ENCODE results near the gene SCYGR7.
"Not testable (repeated sequence)": the region's sequence is repeated elsewhere in the genome, so short reads cannot be mapped to it uniquely, and the experiment has no call there.

SCYGR7 gene, protein sequence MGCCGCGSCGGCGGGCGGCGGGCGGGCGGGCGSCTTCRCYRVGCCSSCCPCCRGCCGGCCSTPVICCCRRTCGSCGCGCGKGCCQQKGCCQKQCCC

DNA sequence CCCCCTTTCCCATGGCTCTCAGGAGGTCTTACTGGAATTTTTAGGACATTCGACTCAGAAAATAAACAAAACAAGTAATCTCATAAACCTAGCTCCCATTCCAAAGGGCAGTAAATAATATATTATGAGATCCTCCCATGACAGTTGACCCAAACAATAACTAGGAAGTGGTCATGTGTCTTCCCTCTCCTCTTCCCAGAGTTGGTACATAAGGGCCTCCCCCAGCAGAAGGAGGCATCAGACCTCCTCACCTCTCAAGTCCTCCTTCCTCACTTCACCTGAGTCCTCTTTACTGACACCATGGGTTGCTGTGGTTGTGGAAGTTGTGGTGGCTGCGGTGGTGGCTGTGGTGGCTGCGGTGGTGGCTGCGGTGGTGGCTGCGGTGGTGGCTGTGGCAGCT lies at the start of gene SCYGR7:
Gene SCYGR7, plus strand, starts transcription at position 301 of the 400 bp plus-strand sequence. Its CDS starts 0 bp downstream, at position 301.
- no peak for DNase-seq (ENCODE audit: low read depth, low spot score)

DNA sequence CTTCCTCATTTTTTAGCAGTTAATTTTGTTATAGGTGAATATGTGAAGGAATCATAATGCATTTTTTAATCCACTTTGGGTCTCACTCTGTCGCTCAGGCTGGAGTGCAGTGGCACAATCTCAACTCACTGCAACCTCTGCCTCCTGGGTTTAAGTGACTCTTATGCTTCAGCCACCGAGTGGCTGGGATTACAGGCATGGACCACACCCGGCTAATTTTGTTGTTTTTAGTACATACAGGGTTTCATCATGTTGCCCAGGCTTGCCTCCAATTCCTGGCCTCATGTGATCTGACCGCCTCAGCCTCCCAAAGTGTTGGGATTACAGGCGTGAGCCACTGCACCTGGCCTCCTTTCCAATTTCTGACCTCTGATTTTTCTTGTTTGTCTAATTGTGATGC lies 43.9 kb upstream of the SCYGR7 start:
- no peak for DNase-seq (ENCODE audit: low read depth, low spot score)

DNA sequence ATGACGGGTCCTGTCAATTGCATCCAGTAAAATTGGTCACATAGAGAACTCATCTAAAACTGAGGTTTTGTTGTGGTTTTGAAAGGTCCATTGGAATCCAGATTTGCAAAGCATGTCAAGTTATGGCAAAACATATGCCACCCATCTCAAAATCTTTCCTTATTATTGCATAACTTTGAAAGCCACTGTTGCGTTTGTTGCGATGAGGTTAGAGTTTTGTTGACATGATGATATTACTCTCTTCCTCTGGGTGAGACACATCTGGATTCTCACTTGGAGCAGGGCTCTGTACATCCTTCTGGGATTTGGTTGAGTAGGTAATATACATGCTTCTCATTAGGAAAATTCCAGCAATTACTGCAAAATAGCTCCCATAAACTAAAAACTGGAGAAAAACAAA lies 40.9 kb upstream of the SCYGR7 start:
- DNase-seq (ENCODE audit: low read depth, low spot score), result no peak

DNA sequence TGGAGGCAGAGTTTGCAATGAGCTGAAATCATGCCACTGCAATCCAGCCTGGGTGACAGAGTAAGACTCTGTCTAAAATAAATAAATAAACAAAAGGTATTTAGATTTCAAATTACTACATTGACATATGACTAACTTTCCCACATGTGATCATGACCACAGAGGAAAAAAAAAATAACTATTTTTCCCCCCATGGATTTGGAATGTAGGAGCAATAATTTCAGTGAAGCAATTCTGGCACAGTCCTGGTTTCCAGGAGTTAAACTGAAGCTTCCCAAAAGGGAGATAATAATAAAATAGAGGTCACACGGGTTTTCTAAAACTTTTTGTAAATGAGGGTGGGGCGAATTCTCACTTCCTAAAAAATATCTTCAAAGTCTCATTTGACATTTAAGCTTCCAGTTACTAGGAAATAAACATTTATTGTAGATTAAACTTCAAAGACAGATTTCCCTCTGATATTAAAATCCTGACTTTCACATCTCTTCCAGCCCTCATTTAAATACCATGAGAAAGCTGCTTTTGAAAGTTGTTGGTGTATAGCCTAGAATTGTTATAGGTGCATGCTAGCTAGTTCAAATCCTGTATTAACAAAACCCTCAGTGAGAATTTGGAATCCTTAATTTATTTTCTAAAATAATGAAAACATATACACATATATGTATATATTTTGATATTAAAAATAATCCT lies 31.0 kb upstream of the SCYGR7 start:
- no peak for DNase-seq (ENCODE audit: low read depth, low spot score)

DNA sequence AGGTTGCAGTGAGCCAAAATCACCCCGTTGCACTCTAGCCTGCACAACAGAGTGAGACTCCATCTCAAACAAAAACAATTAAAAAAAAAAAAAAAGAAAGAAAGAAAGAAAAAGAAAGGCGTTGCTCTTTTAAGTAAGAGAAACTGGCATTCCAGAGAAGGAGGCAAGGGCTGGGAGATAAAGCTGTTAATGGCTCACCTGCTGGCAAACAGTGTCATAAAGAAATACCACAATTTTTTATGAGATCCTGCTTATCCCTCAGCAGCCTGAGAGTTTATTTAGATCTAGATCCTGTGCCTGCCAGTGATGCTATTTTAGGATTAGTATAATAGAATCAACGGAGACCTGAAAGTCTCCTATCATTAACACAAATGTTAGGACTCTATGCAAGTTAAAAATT lies 26.6 kb upstream of the SCYGR7 start:
- no peak for DNase-seq (ENCODE audit: low read depth, low spot score)

DNA sequence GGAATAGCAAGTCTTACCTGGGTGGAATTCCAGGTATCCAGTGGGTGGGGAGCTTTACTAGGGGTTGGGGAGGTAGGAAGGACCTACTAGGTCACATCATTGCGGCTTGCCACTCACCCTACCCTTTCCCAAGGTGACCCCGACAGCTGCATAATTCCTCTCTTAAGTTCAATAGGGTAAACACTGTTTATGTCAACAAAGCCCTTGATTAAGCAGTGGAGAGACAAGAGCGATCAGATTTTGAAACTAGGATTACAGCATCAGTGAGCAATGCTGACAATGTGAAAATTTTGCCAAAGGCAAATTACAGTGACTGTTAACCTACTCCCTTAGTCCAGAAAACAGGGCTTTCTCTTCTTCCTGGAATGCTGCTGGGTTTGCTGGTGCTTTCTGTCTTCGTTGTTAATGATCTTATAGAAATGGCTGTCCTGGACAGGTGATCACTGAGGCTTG lies 24.8 kb upstream of the SCYGR7 start:
- DNase-seq (ENCODE audit: low read depth, low spot score), result peak; percentile 31

DNA sequence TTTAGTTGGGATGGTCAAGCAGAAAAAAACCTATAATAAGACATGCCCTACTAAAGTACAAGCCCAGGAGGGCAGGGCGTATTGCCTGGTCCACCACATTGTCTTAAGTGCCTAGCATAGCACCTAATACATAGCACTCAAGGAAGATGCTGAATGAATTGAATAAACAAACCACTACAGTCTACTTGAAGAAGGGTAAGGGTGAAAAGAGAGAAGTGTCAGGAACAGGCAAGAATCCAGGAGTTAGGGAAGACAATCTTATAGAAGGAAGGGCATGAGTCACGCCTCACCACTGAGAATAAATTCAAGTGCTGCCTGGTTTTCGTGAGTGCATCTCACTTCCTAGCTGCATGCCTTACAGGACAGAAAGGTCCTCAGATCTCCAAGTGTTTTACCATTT lies 24.2 kb upstream of the SCYGR7 start:
- peak; percentile 7 for DNase-seq (ENCODE audit: low read depth, low spot score)

DNA sequence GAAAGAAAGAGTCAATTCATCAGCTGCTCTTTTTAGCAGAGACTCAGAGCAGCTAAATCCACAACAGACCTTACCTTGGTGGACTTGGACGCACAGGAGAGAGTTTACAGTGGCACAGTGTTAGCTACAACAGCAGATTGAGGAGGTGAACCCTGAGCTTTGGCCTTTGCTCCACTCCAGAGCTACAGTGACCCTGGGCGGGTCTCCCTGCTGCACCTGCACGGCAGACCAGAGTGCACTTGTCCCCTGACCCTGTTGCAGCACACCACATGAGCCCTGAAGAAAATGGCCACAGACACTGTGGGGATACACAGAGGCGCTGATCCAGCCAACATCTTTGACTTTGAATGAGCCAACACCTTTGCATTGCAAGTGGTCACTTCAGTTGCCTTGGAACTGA lies 21.3 kb upstream of the SCYGR7 start:
- no peak for DNase-seq (ENCODE audit: low read depth, low spot score)

DNA sequence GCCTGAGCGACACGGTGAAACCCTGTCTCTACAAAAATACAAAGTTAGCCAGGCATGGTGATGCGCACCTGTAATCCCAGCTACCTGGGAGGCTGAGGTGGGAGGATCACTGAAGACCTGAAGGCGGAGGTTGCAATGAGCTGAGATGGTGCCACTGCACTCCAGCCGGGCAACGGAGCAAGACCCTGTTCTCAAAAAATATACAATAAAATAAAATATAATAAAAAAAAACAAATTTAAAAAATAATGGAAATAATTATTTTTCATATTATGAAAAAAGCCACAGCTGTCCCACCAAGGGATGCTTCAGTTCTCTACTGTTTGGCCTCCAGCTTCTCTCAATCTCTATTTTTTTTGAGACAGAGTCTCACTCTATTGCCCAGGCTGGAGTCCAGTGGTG lies 20.7 kb upstream of the SCYGR7 start:
- no peak for DNase-seq (ENCODE audit: low read depth, low spot score)

DNA sequence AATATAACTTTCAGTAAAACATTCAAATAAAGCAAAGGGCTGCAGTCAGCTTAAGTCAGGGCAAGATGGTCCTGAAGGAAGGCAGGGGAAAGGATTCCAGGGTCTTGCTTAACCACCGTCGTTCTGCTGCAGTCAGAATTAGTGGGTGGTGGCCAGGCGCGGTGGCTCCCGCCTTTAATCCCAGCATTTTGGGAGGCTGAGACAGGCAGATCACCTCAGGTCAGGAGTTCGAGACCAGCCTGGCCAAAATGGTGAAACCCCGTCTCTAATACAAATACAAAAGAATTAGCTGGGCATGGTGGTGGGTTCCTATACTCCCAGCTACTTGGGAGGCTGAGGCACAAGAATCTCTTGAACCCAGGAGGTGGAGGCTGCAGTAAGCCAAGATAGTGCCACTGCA lies 17.1 kb upstream of the SCYGR7 start:
- DNase-seq (ENCODE audit: low read depth, low spot score), result no peak

DNA sequence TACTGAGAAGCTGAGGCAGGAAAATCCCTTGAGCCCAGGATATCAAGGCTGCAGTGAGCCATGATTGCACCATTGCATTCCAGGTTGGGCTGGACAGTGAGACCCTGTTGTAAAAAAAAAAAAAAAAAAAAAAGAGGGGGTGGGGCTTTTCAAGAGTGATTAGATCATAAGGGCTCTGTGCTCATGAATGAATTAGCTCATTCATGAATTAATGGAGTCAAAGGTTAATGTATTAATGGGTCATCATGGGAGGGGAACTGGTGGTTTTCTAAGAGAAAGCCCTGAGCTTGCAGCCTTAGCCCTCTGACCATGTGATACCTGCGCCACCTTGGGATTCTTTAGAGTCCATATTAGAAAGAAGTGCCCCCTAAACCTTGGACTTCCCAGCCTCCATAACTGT lies 14.8 kb upstream of the SCYGR7 start:
- DNase-seq (ENCODE audit: low read depth, low spot score), result no peak

DNA sequence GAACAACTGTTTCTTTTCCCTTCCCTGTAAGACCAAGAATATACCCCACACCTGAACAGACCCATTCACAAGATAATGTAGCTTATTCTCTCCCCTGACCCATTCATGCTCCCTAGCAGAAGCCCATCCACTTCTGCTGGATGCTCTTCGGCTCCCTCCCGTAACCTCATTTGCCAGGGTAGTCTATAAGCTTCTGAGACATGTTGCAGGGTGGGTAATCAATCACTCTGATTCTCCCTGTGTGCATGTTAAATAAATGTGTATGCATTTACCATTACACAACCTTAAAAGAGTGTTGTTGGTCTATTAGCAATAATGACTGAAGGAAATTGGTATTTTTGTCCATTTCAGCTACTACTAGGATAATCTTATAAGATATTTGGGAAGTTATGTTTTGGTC lies 11.6 kb upstream of the SCYGR7 start:
- no peak for DNase-seq (ENCODE audit: low read depth, low spot score)

DNA sequence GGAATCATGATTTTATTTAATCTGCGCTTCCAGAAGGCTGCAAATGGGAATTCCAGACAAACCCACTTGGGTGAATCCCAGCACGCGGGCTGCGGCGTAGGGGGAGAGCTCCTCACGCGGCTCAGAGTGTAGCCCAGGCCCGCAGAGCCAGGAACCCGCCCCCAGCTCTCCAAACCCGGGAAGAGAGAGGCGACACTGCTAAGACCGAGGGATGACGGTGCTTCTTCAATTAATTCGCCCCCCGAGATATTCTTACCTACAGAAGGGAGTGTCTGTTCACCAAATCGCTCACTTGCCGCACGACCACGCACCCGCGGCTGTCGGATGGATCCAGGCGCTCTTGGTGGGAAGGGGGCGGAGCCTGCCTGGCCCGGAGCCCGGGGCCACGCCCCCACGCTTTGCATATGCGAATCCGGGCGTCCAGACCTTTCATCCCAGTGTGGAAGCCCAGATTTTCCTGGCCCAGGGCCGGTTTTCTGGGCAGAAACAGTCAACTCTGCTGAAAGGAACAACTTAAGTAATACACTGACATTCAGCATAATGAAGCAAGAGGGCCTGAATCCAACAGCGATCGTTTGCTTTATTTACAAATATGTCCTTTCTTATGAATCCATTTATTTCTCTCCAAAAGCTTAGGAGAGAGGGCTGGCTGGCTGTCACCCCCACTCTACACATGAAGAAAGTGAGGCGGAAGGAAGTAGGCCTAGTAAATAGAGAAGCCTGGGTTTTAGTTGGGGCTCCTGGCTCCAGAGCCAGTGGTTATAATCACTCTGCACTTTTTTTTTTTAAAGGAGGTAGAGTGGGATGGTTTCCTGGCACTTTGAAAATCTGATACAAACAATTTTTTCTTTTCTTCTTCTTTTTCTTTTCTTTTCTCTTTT lies 10.2 kb upstream of the SCYGR7 start, which contains the start of gene SLC19A3:
Gene SLC19A3, minus strand, starts transcription at position 342 of the 881 bp plus-strand sequence. CDS start 15,710 bp downstream, outside the sequence.
- peak; percentile 92 for DNase-seq (ENCODE audit: low read depth, low spot score)

DNA sequence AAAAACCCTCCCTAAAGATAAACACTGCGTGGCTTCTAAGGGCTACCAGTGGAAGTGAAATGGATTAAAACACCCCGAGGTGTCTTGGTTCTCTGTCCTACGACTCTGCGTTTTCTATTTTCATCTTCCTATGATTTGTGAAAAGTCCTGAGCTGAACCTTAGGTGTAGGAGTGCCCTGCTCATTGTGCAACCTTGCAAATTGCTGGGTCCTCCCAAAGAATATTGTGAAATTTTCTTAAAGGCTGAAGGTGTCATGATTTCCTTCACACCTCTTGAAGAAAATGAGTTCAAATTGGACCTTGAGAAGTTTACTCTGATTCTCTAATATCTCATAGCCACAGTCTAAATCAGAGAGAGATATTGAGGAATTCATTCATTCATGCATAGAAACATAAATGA lies 8.5 kb upstream of the SCYGR7 start:
- DNase-seq (ENCODE audit: low read depth, low spot score), result no peak

DNA sequence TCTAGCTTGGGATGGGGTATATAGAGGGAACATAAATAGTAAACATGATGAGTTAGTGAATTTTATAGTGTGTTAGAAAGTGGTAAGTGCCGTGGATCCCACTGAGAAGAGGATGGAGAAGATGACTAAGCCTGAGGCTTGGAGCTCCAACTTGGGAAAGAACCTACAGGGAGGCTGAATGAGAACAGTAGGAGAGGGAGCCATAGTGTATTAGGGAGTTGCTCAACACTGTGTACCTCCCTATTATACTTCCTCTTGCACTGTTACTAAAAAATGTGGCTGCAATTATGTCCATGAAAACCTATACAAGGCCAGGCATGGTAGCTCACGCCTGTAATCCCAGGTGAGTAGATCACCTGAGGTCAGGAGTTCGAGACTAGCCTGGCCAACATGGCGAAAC lies 7.5 kb upstream of the SCYGR7 start:
- DNase-seq (ENCODE audit: low read depth, low spot score), result no peak

DNA sequence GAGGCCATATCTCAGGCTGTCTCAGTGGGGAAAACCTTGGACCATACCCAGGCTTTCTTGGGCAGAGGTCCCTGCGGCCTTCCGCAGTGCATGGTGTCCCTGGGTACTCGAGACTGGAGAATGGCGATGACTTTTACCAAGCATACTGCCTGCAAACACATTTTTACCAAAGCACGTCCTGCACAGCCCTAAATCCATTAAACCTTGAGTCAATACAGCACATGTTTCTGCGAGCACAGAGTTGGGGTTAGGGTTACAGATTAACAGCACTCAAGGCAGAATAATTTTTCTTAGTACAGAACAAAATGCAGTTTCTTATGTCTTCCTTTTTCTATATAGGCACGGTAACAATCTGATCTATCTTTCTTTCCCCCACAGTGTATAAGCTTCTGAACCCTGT lies 5.3 kb upstream of the SCYGR7 start:
- DNase-seq (ENCODE audit: low read depth, low spot score), result not testable (repeated sequence)

DNA sequence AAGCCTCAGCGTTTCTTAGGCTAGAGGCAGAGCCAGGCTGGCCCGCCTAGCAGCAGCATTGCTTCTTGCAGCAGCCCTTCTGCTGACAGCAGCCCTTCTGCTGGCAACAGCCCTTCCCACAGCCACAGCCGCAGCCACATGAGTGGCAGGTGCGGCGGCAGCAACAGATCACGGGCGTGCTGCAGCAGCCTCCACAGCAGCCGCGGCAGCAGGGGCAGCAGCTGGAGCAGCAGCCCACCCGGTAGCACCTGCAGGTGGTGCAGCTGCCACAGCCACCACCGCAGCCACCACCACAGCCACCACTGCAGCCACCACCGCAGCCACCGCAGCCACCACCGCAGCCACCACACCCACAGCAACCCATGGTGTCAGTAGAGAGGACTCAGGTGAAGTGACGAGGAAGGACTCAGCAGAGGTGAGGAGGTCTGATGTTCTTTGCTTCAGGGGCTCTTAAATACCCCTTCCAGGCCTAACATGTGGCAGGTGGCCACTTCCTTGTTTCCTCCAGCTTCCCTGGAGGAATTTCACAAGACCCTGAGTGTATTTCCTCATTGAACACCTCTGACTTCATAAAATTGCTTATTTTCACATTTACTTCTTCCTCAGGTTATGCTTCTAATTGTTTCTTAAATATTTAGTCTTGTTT lies 3.6 kb upstream of the SCYGR7 start, which contains the start of gene SCYGR6:
Gene SCYGR6, minus strand, starts transcription at position 364 of the 646 bp plus-strand sequence. Its CDS starts 0 bp downstream, at position 364.
- DNase-seq (ENCODE audit: low read depth, low spot score), result no peak

DNA sequence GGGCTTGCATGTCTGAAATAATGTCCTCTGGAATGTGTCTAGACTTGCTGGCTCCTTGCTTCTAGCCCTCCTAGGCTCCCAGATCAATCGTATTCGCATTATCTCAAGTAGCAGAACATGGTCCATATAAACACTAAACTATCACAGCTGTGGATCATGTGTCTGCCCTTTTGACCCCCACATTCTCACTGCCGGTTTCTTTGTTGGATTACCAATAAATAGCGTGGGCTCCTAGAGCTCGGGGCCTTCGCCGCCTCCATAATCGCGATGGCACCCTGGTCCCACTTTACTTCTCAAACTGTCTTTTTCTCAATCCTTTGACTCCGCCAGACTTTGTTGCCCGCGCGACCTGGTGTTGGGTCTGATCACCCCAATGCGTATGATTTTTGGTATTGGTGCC lies 11.2 kb downstream of the SCYGR7 start:
- DNase-seq (ENCODE audit: low read depth, low spot score), result no peak

DNA sequence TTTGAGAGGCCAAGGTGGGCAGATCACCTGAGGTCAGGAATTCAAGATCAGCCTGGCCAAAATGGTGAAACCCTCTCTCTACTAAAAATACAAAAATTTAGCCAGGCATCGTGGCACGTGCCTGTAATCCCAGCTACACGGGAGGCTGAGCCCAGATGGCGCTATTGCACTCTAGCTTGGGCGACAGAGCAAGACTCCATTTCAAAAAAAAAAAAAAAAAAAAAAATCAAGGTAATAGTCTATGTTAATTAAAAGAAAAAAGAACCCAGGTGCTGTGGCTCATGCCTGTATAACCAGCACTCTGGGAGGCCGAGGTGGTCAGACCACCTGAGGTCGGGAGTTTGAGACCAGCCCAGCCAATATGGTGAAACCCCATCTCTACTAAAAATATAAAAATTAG lies 12.6 kb downstream of the SCYGR7 start:
- not testable (repeated sequence) for DNase-seq (ENCODE audit: low read depth, low spot score)

DNA sequence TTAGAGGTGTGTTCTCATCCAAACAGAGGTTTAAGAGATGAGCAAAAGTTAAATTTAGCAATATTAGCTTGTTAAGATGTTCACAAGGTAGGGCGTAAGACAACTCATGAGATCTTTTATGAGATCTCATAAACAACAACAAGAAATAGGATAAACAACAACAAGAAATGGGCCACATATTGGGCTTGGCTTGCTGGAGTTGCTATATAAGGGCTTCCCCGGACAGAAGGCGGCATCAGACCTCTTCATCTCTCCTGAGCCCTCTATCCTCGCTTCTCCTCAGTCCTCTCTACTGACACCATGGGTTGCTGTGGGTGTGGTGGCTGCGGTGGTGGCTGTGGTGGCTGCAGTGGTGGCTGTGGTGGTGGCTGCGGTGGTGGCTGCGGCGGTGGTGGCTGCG lies 17.5 kb downstream of the SCYGR7 start, which contains the start of gene SCYGR8:
Gene SCYGR8, plus strand, starts transcription at position 301 of the 400 bp plus-strand sequence. Its CDS starts 0 bp downstream, at position 301.
- DNase-seq (ENCODE audit: low read depth, low spot score), result no peak

DNA sequence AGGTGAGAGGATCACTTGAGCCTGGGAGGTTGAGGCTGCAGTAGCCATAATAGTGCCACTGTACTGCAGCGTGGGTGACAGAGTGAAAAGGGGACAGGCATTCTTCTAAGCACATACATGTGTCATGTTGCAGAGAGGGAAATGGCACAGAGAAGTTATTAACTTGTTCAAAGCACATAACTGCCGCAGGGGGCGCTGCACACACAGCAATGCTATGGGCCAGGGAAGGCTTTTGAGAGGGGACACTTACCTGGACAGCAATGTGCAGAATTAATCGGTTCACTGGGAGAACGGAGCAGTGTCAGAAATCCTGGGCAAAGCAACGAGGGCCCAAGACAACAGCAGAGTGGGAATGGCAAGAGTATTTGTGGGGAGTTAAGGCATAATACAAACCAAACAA lies 19.9 kb downstream of the SCYGR7 start:
- no peak for DNase-seq (ENCODE audit: low read depth, low spot score)

DNA sequence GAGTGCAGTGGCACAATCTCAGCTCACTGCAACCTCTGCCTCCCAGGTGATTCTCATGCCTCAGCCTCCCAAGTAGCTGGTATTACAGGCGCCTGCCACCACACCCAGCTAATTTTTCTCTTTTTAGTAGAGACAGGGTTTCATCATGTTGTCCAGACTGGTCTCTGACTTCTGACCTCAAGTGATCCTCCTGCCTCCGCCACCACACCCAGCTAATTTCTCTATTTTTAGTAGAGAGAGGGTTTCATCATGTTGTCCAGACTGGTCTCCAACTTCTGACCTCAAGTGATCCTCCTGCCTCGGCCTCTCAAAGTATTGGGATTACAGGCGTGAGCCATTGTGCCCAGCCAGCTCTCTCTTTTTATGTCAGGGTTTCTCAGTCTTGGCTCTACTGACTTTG lies 28.1 kb downstream of the SCYGR7 start:
- DNase-seq (ENCODE audit: low read depth, low spot score), result not testable (repeated sequence)

All from astrocyte of the hippocampus (primary cell).